IMR-90 (cell line): ENCODE results near the gene TOGARAM2. TPM values are rescaled to one million over a fixed set of nuclear protein-coding genes. Genes with fewer than 3 reads are reported as not detected.
A peak's percentile ranks its signal among the peaks of the same experiment; 100 is the strongest.

ENCODE experiments used
- ATAC-seq: fragments of 200-7000 bp; cut with Tn5 transposase; 2 replicates; pipeline ENCODE4 v1.9.1; 2020; ENCODE audit warnings: low read depth, mild to moderate bottlenecking, moderate library complexity
- BruUV-seq: library from RNA; stranded (reverse); fragments of 400-500 nt; replicated peaks from 2 replicates; lab custom pipeline; 2021; lab: Mats Ljungman, UMichigan
- CTCF ChIA-PET: fragments of 300-600 bp; formaldehyde crosslinking; extraction: SDS; loops from one replicate; lab custom pipeline; 2021; ENCODE audit warnings: antibody characterized with exemption; lab: Yijun Ruan, JAX
- POLR2A ChIA-PET: fragments of 300-600 bp; sonication (Branson Sonifier 250); formaldehyde crosslinking; loops from one replicate; lab custom pipeline; 2022; ENCODE audit warnings: antibody characterized with exemption; ENCODE audit not compliant: unreplicated experiment; lab: Charles Lee
- DNase-seq: peaks from one replicate; pipeline ENCODE4 v3.0.0; 2013
- H2AFZ ChIP-seq: replicated peaks from 2 replicates; pipeline ENCODE3; 2013; ENCODE audit warnings: low read length, mild to moderate bottlenecking; ENCODE audit not compliant: poor library complexity
- H2AK5ac ChIP-seq: 2 replicates; pipeline ENCODE4 v1.6.1; 2013; ENCODE audit warnings: low read depth, low read length, inconsistent platforms
- H2AK9ac ChIP-seq: replicated peaks from 2 replicates; pipeline ENCODE3; 2013; ENCODE audit warnings: mild to moderate bottlenecking, low read depth, low read length, moderate library complexity; ENCODE audit not compliant: poor library complexity
- H2BK120ac ChIP-seq: 2 replicates; pipeline ENCODE4 v1.6.1; 2013; ENCODE audit warnings: low read depth, low read length, inconsistent platforms
- H2BK15ac ChIP-seq: 3 replicates; pipeline ENCODE4 v1.6.1; 2013; ENCODE audit warnings: low read depth, low read length, inconsistent platforms
- H2BK20ac ChIP-seq: 2 replicates; pipeline ENCODE4 v1.6.1; 2013; ENCODE audit warnings: low read depth, mild to moderate bottlenecking, inconsistent platforms, low read length, moderate library complexity
- H2BK5ac ChIP-seq: 2 replicates; pipeline ENCODE4 v1.6.1; 2013; ENCODE audit warnings: mild to moderate bottlenecking, low read depth, low read length, inconsistent platforms; ENCODE audit not compliant: poor library complexity, severe bottlenecking
- H3K14ac ChIP-seq: replicated peaks from 2 replicates; pipeline ENCODE4 v1.6.1; 2013; ENCODE audit warnings: low read depth, low read length, inconsistent platforms
- H3K18ac ChIP-seq: 2 replicates; pipeline ENCODE4 v1.6.1; 2013; ENCODE audit warnings: low read depth, low read length, control low read depth
- H3K23ac ChIP-seq: 2 replicates; pipeline ENCODE4 v1.6.1; 2013; ENCODE audit warnings: low read depth, low read length, inconsistent platforms
- H3K27ac ChIP-seq: 2 replicates; pipeline ENCODE4 v1.5.1; 2013; ENCODE audit warnings: mild to moderate bottlenecking, control low read depth, low read length; ENCODE audit not compliant: insufficient read depth
- H3K27me3 ChIP-seq: 2 replicates; pipeline ENCODE4 v1.6.1; 2013; ENCODE audit warnings: low read length; ENCODE audit not compliant: control insufficient read depth, insufficient read depth
- H3K36me3 ChIP-seq: 2 replicates; pipeline ENCODE4 v1.6.1; 2013; ENCODE audit warnings: low read length, mixed read lengths; ENCODE audit not compliant: control insufficient read depth, insufficient read depth
- H3K4ac ChIP-seq: 2 replicates; pipeline ENCODE4 v1.6.1; 2013; ENCODE audit warnings: low read depth, low read length, inconsistent platforms
- H3K4me1 ChIP-seq: 2 replicates; pipeline ENCODE4 v1.6.1; 2013; ENCODE audit warnings: low read length, mixed read lengths; ENCODE audit not compliant: control insufficient read depth, insufficient read depth
- H3K4me2 ChIP-seq: 2 replicates; pipeline ENCODE4 v1.6.1; 2013; ENCODE audit warnings: low read depth, mild to moderate bottlenecking, control low read depth, low read length, moderate library complexity
- H3K4me3 ChIP-seq: 2 replicates; pipeline ENCODE4 v1.5.1; 2013; ENCODE audit warnings: low read depth, mild to moderate bottlenecking, control low read depth, low read length, moderate library complexity; ENCODE audit not compliant: insufficient read depth
- H3K56ac ChIP-seq: 2 replicates; pipeline ENCODE4 v1.6.1; 2013; ENCODE audit warnings: low read length, inconsistent platforms; ENCODE audit not compliant: insufficient read depth; ENCODE audit errors: extremely low read depth
- H3K79me1 ChIP-seq, 2 experiments: 2 replicates each; pipeline ENCODE4 v1.6.1; 2013; ENCODE audit warnings: low read length in 2 of 2, inconsistent platforms in 1 of 2, low read depth in 1 of 2
- H3K9ac ChIP-seq: 2 replicates; pipeline ENCODE4 v1.6.1; 2013; ENCODE audit warnings: low read depth, low read length, control low read depth
- H3K9me1 ChIP-seq: 2 replicates; pipeline ENCODE4 v1.6.1; 2013; ENCODE audit warnings: low read length, inconsistent platforms; ENCODE audit not compliant: insufficient read depth
- H3K9me3 ChIP-seq: 2 replicates; pipeline ENCODE4 v1.6.1; 2013; ENCODE audit warnings: low read length; ENCODE audit not compliant: control insufficient read depth, insufficient read depth
- H4K20me1 ChIP-seq: 2 replicates; pipeline ENCODE4 v1.6.1; 2013; ENCODE audit warnings: low read length, inconsistent platforms; ENCODE audit not compliant: insufficient read depth
- H4K5ac ChIP-seq: 2 replicates; pipeline ENCODE4 v1.6.1; 2013; ENCODE audit warnings: mild to moderate bottlenecking, low read depth, low read length, control low read depth
- H4K8ac ChIP-seq, 2 experiments: 2 replicates each; pipeline ENCODE4 v1.6.1; 2013; ENCODE audit warnings: low read depth in 2 of 2, low read length in 2 of 2, control low read depth in 1 of 2, inconsistent platforms in 1 of 2
- H4K91ac ChIP-seq: 2 replicates; pipeline ENCODE4 v1.6.1; 2013; ENCODE audit warnings: low read depth, low read length, inconsistent platforms; ENCODE audit not compliant: insufficient read depth
- BHLHE40 ChIP-seq: fragments of 150-350 bp; IDR thresholded peaks from 2 replicates; pipeline ENCODE4 v1.6.1; 2016; ENCODE audit warnings: mild to moderate bottlenecking, low read depth, low read length
- CEBPB ChIP-seq: IDR thresholded peaks from 2 replicates; pipeline ENCODE4 v1.6.1; 2012; ENCODE audit warnings: low read depth, low read length, improper control_type of control experiment
- CHD1 ChIP-seq: IDR thresholded peaks from 2 replicates; pipeline ENCODE4 v1.6.1; 2012; ENCODE audit warnings: low read depth, low read length, improper control_type of control experiment
- ELK1 ChIP-seq: fragments of 150-350 bp; IDR thresholded peaks from 2 replicates; pipeline ENCODE4 v1.6.1; 2016; ENCODE audit warnings: low read depth, mild to moderate bottlenecking, low read length, moderate library complexity, borderline replicate concordance
- FOS ChIP-seq: fragments of 150-350 bp; IDR thresholded peaks from 2 replicates; pipeline ENCODE4 v1.6.1; 2016; ENCODE audit warnings: low read depth, low read length
- MAFK ChIP-seq: IDR thresholded peaks from 2 replicates; pipeline ENCODE4 v1.6.1; 2012; ENCODE audit warnings: low read depth, low read length, improper control_type of control experiment
- MAZ ChIP-seq: IDR thresholded peaks from 2 replicates; pipeline ENCODE4 v1.6.1; 2012; ENCODE audit warnings: low read depth, mild to moderate bottlenecking, low read length, improper control_type of control experiment, moderate library complexity, borderline replicate concordance
- MXI1 ChIP-seq: IDR thresholded peaks from 2 replicates; pipeline ENCODE4 v1.6.1; 2012; ENCODE audit warnings: low read depth, mild to moderate bottlenecking, low read length, moderate library complexity, borderline replicate concordance
- NFE2L2 ChIP-seq: fragments of 150-350 bp; IDR thresholded peaks from 2 replicates; pipeline ENCODE4 v1.6.1; 2016; ENCODE audit warnings: low read depth, mild to moderate bottlenecking, low read length
- POLR2A ChIP-seq: IDR thresholded peaks from 2 replicates; pipeline ENCODE4 v1.6.1; 2012; ENCODE audit warnings: mild to moderate bottlenecking, low read depth, low read length
- RAD21 ChIP-seq: IDR thresholded peaks from 2 replicates; pipeline ENCODE4 v1.6.1; 2012; ENCODE audit warnings: low read length, improper control_type of control experiment
- RCOR1 ChIP-seq: IDR thresholded peaks from 2 replicates; pipeline ENCODE4 v1.6.1; 2012; ENCODE audit warnings: mild to moderate bottlenecking, low read length, improper control_type of control experiment; ENCODE audit not compliant: insufficient replicate concordance
- RFX5 ChIP-seq: IDR thresholded peaks from 2 replicates; pipeline ENCODE4 v1.8.0; 2012; ENCODE audit warnings: low read depth, mild to moderate bottlenecking, low read length, moderate library complexity
- SMC3 ChIP-seq: fragments of 150-350 bp; IDR thresholded peaks from 2 replicates; pipeline ENCODE4 v1.6.1; 2016; ENCODE audit warnings: low read depth, mild to moderate bottlenecking, antibody characterized with exemption, low read length, moderate library complexity
- USF2 ChIP-seq: fragments of 150-350 bp; IDR thresholded peaks from 2 replicates; pipeline ENCODE4 v1.6.1; 2017; ENCODE audit warnings: mild to moderate bottlenecking, antibody characterized with exemption, low read length, low read depth
- WGBS, 2 experiments: methylation state at CpG; one replicate each; pipeline versions ENCODE4 v1.1.5 to v1.1.7; 2013; ENCODE audit warnings: missing lambda C conversion rate in 2 of 2; ENCODE audit not compliant: insufficient read length in 1 of 2; ENCODE audit errors: extremely low coverage in 2 of 2; 5-methylcytosine and 5-hydroxymethylcytosine counted together
- dilution Hi-C: fragments of 300-500 bp; cut with HindIII; formaldehyde crosslinking; loops from one replicate; pipeline ENCODE4 v1.14.3; 2018; ENCODE audit warnings: low sequenced_read_pairs; ENCODE audit not compliant: unreplicated experiment
- in situ Hi-C: fragments of 300-500 bp; cut with MboI; formaldehyde crosslinking; loops from 3 replicates; pipeline ENCODE4 v1.14.3; 2019; ENCODE audit warnings: low sequenced_read_pairs, inconsistent platforms, mixed read lengths
- intact Hi-C: fragments of 100-400 bp; cut with micrococcal nuclease; formaldehyde crosslinking; loops from 2 replicates; pipeline ENCODE4 v1.10.0; 2022
- polyA plus RNA-seq, 3 experiments: library from polyadenylated mRNA; depleted of rRNA; stranded (reverse); fragments of >200 nt; gene quantifications; 2 replicates each; pipeline ENCODE4 v1.2.3, GENCODE V29; 2012; ENCODE audit warnings: low replicate concordance in 1 of 3
- total RNA-seq: library from RNA; depleted of rRNA; stranded (reverse); fragments of >200 nt; gene quantifications from 2 replicates; pipeline ENCODE4 v1.2.3, GENCODE V29; 2012
- TF ChIP-seq, protein P1 (sequence below): conservative IDR thresholded peaks from 2 replicates; pipeline ENCODE4 v1.5.1; 2012; ENCODE audit warnings: mild to moderate bottlenecking, low read depth, low read length, improper control_type of control experiment

Gene TOGARAM2
- total and polyA plus RNA-seq, 2 of the 4 experiments (the other 2 are of a cell fraction), result under 0.01 to 0.38 TPM

- dilution Hi-C loops (no loop called here), in situ Hi-C loops (no loop called here), intact Hi-C loops (no loop called here)
- Histone ChIP-seq H4K5ac (peak overlapping the region; percentile 44), H3K18ac (peak overlapping the region; percentile 48), H3K9me1 (peaks cover 4% of the 10 kb centered on the region; the same call in 1 of the 2 replicates), H3K27ac (peak overlapping the region; percentile 26; the same call in 1 of the 2 replicates), H3K56ac (no peak overlapping the region), H3K14ac (peak overlapping the region; percentile 85; the same call in 1 of the 2 replicates), H2AK9ac (no peak overlapping the region), H3K36me3 (no peaks in the 10 kb centered on the region), H2AK5ac (peak overlapping the region; percentile 69), H2BK20ac (peak overlapping the region; percentile 35), H3K79me1 (no peaks in the 10 kb centered on the region), H3K9me3 (no peaks in the 10 kb centered on the region), H3K4me2 (no peak overlapping the region; the same call in 1 of the 2 replicates), H3K9ac (no peak overlapping the region), H4K20me1 (no peaks in the 10 kb centered on the region), H4K91ac (peak overlapping the region; percentile 31; the same call in 1 of the 2 replicates), H3K4me1 (peaks cover 18% of the 10 kb centered on the region), H3K4ac (peak overlapping the region; percentile 67), H2BK15ac (peak overlapping the region; percentile 64; the same call in 1 of the 3 replicates), H4K8ac (peak overlapping the region in 1 of 2 experiments; percentile 21; a peak in 1 of 4 replicates), H2BK5ac (peak overlapping the region; percentile 6), H3K4me3 (no peak overlapping the region), H2AFZ (peak overlapping the region; percentile 26), H3K23ac (0 out of 2 replicates have a peak overlapping the region, but pooled peaks have one; percentile 8), H2BK120ac (peak overlapping the region; percentile 16), H3K27me3 (peaks cover 2% of the 10 kb centered on the region)
- WGBS, 2 experiments, result no CpG with 5 or more reads among the region's 16 CpGs
- CTCF ChIA-PET, result no interaction called here
- no peak for DNase-seq
- TF ChIP-seq RAD21 (no peak), SMC3 (no peak), MAZ (no peak), MXI1 (no peak), MAFK (no peak), RFX5 (no peak), CEBPB (no peak), USF2 (no peak), FOS (no peak), NFE2L2 (no peak), RCOR1 (no peak), POLR2A (no peak), CHD1 (no peak), BHLHE40 (no peak), ELK1 (no peak)
- TF ChIP-seq, protein P1, sequence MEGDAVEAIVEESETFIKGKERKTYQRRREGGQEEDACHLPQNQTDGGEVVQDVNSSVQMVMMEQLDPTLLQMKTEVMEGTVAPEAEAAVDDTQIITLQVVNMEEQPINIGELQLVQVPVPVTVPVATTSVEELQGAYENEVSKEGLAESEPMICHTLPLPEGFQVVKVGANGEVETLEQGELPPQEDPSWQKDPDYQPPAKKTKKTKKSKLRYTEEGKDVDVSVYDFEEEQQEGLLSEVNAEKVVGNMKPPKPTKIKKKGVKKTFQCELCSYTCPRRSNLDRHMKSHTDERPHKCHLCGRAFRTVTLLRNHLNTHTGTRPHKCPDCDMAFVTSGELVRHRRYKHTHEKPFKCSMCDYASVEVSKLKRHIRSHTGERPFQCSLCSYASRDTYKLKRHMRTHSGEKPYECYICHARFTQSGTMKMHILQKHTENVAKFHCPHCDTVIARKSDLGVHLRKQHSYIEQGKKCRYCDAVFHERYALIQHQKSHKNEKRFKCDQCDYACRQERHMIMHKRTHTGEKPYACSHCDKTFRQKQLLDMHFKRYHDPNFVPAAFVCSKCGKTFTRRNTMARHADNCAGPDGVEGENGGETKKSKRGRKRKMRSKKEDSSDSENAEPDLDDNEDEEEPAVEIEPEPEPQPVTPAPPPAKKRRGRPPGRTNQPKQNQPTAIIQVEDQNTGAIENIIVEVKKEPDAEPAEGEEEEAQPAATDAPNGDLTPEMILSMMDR, result no peak
- no peak for ATAC-seq
- POLR2A ChIA-PET, result no interaction called here
- BruUV-seq, result no TSS peak
Observed at GRCh38 chr2:28990445-28990844, 9.3 kb downstream of the TOGARAM2 start.
